NCI-H187 treated with DMSO at 0.1 percent for 48 hours (cell line): ENCODE measurements around the gene TMEM131L.
"Not testable (repeated sequence)": the region's sequence is repeated elsewhere in the genome, so short reads cannot be mapped to it uniquely, and the experiment has no call there.

Experiments
- DNase-seq: peaks from one replicate; lab custom pipeline; 2025; lab: John Stamatoyannopoulos, UW

TMEM131L gene

DNA sequence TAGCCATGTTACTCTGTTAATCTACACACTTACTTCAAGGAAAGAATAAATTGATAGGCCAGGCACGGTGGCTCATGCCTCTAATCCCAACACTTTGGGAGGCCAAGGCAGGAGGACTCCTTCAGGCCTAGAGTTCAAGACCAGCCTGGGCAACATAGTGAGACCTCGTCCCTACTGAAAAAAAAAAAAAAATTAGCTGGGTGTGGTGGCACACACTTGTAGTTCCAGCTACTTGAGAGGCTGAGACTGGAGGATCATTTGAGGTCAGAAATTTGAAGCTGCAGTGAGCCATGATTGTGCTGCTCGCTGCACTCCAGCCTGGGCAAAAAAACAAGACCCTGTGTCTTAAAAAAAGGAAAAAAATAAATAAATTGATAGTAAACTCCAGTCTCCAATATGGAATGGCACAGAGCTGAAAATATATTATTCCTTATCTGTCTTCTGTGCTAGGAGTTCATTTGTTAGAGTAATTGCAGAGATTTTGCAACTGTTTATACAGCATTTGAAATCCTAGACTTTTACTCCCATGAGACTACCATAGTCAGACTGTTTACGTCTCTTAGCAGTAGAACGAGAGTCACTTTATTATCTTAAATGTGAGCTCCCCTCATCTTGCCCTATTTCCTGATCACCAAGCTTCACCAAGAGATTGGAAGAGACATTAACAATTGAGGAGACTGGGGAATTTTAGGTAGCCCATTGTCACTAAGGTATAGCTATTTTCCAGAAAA lies 18.8 kb upstream of the TMEM131L start:
- DNase-seq = no peak

DNA sequence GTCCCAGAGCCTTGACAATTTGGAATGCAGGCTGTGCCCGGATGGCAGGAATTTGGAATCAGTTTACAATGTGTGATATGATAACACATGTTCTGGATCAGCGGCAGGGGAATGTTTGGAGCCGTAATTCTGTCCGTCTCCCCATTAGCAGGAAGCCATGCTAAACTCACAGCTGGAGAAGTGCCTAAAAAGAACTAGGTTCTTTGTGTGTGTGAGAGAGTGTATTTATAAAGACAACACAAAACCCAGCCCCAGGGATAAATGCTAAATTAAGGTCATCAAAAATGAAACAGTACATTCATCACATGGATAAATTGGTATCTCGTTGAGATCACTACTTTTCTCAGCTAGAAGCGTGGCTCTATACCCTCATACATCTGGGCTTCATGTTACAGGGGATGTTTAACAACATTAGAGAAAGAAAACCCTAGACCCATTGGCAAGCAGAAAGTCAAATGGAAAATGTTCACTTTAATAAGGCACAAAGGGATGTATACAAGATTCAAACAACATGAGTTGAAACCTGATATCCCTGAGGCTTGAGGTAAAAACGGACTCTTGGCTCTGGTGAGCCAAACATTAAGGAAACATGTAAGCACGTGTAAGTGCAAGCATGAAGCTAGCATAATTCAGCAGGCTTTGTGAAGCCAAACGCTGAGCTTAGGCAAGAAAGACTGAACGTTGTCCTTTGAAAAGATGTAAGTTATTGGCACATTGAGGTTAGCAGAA lies 18.0 kb upstream of the TMEM131L start:
- no peak for DNase-seq

DNA sequence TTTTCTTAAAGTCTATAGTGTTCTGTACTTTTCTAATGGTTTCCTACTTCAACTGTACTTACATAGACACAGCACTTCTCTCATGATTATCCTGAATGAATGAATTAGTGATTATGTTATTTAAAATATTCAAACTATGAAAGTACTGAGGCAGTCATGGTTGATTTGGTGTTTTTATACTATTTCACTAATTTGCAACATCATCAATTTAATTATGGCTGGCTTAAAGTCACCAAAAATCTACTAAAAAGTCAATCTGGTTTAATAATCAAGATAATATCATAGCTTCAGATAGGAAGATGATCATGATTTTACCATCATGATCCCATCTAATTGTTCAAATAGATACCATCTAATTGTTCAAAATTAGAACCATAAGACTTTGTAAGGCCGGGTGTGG lies 16.8 kb upstream of the TMEM131L start:
- no peak for DNase-seq

DNA sequence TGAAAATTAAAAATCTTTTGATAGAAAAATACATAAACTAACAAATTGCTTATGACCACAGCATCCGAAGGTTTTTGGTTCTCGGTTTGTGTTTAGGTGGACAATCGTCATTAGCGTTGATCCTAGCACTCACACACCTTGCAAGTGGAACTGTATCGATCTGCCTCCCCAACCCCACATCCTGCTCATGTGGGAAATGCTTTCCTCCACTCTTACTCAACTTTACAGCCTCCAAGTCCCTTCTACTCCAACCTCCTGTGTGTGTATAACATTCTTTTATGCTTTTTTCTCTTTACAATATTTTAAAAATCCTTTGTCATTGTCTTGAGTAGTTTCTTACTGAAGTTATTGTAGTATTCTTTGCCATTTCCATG lies 15.6 kb upstream of the TMEM131L start:
- no peak for DNase-seq

DNA sequence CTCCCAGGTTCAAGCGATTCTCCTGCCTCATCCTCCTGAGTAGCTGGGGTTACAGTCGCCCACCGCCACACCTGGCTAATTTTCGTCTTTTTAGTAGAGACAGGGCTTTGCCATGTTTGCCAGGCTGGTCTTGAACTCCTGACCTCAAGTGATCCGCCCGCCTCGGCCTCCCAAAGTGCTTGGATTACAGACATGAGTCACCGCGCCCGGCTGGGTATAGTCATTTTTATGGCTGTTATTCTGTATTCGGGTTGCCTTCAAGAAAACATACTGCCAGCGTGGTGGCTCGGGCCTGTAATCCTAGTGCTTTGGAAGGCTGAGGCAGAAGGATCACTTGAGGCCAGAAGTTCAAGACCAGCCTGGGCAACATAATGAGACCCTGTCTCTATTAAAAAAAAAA lies 15.0 kb upstream of the TMEM131L start:
- DNase-seq = not testable (repeated sequence)

DNA sequence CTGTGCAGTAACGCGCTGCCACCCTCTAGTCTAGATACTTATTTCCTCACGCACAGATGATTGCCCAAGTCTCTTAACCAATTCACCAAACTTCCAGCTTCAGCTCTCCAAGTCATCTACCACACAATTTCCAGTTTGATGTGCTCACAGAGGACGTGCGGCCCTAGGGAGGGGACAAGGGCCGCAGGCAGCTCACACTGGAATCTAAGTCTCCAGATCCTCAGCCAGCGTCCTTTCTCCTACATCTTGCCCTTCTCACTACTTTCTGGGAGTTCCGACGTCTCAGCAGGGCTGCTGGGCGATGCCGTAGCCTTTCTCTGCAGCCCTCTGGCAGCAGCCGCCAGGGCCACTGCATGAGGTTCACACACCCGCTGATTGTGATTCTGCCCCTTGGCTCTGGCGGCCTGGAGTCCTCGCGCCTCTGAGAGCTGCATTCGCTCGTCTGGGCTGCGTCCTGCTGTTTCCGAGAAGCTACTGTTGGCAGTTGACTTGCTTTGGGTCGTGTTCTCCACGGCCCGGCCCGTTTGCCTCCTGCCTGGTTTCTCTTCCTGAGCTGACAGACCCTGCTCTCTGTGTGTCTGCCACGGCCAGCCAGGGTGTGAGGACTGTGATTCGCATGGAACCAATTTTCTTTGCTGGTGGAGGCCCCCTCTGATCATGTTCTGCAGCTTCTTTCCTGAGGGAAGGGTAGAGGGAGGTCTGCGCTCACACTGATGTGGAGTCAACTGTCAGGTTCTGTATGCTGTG lies 14.1 kb upstream of the TMEM131L start:
- no peak for DNase-seq

DNA sequence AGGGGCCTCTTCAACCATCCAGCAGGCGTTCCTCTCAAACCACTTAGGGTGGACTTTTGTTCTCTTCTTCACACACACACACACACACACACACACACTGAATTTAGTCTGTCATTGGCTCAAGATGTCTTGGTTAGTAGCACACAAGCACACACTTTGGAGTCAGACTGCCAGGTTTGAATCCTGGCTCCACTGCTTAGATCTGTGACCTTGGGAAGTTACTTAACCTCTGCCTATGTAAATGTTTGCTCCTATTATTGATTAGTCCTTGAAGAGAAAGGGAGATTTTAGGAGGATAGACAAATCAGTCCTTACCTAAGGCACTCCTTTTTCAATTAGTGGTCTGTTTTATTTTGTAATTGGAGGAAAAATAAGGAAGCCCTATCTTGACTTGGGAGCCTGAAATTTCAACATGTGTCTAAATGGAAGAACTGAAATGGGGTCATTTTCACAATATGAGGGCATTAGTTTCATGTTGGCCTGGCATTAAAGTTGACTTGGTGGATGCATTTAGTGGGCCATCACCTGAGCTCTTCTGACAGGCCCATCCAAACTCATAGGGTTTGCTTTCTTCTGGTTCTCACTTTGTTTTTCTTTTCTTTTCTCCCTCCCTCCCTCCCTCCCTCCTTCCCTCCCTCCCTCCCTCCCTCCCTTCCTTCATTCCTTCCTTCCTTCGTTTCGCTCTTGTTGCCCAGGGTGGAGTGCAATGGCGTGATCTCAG lies 13.3 kb upstream of the TMEM131L start:
- no peak for DNase-seq

DNA sequence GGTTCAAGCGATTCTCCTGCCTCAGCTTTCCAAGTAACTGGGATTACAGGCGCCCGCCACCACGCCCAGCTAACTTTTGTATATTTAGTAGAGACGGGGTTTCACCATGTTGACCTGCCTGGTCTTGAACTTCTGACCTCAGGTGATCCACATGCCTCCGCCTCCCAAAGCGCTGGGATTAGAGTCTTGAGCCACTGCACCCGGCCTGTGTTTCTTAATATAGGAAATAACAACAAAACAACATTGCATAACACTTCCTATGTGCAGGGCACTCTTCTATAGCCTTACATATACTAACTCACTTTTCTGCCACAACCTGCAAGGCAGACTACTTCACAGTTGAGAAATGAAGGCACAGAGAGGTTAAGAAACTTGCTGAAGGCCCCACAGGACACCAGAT lies 12.8 kb upstream of the TMEM131L start:
- no peak for DNase-seq

DNA sequence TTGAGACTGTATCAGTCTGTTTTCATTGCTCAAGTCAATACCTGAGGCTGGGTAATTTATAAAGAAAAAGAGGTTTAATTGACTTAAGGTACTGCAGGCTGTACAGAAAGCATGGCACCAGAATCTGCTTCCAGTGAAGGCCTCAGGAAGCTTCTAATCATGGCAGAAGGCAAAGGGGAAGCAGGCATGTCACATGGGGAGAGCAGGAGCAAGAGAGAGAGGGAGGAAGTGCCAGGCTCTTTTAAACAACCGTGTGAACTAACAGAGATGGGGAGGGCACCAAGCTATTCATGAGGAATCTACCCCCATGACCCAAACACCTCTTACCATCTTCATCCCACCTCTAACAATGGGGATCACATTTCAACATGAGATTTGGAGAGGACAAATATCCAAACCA lies 7.2 kb upstream of the TMEM131L start:
- no peak for DNase-seq

DNA sequence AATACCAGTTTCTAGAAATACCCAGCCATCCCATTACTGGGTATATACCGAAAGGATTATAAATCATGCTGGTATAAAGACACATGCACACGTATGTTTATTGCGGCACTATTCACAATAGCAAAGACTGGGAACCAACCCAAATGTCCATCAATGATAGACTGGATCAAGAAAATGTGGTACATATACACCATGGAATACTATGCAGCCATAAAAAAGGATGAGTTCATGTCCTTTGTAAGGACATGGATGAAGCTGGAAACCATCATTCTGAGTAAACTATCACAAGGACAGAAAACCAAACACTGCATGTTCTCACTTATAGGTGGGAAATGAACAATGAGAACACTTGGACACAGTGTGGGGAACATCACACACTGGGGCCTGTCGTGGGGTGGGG lies 4.6 kb upstream of the TMEM131L start:
- DNase-seq = not testable (repeated sequence)

DNA sequence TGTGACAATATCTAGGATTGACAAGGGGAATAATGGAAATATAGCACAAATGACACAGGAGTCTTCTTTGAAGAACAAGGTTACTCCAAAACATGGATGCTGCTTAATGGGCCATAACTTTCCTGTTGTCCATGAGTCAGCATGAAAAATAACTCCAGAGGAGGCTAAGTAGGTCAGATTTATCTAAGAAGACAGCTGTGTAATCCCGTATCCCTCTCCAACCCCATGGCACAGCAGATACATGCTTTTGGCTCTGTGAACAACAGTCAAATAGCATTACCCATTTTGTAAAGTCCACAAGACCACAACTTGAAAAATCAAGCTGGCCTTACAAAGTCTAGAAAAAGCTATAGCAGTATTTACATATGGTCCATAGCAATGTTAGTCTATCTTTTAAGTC lies 2.1 kb upstream of the TMEM131L start:
- DNase-seq = no peak

DNA sequence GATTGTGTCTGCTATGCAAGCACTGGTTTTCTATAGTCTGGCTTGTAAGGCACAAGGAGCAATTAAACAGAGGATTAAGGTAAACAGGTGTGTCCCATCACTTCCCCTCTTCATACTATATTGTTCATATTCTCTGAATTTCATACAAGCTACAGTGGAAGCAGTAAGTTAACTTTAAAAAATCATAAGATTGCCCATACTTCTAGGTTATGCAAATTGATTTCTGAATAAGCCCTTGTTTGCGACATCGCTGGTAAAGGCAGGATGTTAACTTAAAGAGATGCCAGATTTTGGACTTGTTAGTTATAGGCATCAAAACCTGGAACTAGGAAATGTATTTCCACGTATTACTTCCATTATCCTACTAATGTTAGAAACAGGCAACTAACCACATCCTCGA lies 1.0 kb upstream of the TMEM131L start:
- no peak for DNase-seq

DNA sequence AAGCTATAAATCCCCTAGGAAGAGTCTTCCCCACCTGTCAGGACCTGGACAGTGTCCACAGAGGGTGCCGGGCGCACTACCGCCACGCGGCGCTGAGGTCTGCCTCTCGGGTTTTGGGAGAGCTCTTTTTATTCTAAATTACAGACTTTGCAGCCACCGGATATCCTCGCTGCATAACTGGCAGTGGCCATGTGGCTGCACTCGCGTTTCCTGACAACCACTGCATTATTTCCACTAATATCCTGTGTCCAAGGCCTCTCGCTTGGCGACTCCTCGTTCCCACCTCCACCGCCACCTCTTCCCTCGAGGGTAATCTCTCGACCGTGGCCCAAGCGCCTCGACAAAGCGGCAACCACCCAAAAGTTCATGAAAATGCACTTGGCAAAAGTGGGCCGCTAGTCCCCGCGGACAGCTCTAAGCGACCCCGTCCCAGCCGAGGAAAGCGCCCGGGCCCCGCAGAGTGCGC lies 512 bp upstream of the TMEM131L start:
- no peak for DNase-seq

DNA sequence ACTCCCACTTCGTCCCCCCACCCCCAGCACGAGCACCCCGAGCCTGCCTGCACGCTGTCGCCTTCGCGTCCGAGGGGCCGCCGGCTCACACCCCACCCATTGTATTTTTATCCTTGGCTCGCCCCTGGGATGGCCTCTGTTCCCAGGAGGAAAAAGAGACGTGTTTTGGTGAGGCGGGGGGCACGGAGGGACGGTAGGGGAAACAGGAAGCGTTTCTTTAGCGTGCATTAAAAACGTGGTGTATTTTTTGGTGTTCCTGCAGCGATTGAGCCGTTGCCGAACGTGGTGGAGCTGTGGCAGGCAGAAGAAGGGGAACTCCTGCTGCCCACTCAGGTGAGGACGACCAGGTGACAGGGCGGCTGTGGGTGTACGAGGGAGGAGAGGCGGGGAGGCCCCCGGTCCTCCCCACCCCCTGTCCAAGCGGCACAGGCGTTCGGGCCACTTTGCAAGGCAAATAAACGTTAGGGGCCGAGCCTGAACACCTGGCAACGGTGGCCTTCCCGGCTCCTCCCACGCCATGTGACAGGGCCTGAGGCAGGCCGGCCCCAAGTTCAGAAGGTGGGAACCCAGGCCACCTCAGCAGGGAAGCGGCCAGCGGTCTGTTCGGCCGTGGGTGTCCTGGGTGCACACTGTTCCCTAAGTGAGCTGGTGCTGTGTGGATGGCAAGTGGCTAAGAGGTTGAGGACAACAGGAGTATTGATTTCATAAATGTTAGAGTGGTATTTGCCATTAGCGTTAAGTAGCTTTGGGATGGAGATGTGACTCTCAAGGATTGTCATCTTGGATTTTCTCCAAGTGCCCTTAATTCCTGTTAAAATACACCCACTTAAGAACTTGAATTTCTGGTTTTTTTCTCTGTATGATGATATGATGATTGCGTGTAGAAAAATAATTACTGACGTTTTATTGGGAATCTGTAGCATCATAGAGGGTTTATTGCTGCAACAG lies 1.1 kb downstream of the TMEM131L start:
- DNase-seq = peak; percentile 57

DNA sequence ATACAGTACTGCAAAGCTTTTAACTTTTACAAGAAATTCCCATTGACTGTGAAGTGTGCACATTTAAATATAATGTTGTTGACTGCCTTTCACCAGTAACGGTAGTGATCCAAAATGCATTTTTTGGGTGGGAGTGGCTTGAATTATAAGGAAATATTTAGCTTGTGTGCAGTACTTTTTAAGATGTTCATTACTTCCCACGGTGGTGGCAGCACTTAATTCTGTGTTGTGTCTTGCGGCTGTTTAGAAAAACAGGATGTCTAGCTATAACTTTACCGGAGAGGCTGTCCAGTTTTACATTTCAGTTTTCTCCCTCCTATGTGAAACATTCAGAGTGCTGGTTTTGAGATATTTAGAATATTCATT lies 1.7 kb downstream of the TMEM131L start:
- no peak for DNase-seq

DNA sequence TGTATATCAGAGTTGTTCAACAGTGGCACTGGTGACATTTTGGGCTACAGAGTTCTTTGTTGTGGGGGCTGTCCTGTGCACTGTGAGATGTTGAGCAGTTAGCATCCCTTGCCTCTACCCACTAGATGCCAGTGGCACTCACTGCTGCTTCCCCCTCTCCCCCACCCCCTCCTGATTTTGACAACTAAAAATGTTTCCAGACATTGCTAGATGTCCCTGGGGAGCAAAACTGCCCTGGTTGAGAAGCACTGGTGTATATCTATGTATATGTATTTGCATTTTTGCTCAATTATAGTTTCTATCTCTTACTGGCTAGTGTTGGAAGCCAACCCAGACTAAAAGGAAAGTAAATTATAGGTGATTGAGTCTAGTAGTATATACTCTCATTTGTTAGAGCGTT lies 2.4 kb downstream of the TMEM131L start:
- no peak for DNase-seq

DNA sequence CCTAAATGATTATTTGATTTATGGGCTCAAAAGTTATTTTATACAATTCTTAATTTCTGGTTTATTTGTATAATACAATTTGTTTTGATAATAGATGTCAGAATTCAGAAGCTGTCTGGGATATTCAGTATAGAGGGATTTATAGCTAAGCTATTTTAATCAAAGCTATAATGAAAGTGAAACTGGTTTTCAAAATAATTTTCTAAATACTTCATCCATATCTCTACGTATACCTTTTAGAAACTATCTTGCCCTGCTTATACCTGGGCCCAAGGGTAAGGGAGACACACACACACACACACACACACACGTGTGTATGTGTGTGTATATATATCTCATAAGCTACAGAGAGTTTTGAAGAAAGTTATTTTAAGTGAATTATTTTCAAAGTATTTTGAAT lies 2.9 kb downstream of the TMEM131L start:
- no peak for DNase-seq

DNA sequence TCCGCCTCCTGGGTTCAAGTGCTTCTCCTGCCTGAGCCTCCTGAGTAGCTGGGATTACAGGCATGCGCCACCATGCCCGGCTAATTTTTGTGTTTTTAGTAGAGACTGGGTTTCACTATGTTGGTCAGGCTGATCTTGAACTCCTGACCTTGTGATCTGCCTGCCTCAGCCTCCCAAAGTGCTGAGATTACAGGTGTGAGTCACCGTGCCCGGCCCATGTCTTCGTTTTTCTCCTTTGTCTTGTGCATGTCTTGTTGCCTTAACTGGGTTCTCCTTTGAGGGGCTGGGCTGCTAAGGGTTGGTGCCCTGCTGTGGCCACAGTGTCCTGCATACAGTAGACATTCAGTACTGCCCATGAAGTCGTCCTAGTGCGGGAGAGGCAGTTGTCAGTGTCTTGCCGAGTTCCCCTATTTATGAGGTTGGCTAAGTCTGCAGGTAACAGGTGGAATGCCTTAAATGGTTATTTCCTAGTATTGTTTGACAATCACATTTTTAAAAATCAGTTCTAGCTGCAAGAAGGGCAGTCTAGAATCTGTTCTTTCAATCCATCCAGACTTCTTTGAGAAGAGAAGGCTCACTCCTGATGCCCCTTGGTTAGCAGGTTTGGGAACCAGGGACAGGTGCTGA lies 5.0 kb downstream of the TMEM131L start:
- not testable (repeated sequence) for DNase-seq

DNA sequence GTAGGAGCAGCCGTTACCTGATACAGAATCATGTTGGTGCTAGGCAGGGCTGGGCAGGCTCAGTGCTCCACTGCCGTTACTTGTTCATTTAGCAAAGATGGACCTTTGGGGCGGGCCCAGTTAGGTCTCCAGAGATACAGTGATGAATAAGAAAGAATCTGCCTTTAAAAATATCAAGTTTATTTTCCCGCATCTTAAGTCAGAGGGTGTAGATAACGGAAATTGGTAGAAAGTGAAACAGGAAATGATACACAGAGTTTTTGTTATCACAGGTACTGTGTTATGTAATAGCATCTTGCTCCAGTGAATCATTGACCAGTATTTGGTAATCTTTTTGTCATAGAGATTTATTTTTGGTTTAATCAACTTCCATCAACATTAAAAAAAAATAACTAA lies 5.5 kb downstream of the TMEM131L start:
- no peak for DNase-seq

DNA sequence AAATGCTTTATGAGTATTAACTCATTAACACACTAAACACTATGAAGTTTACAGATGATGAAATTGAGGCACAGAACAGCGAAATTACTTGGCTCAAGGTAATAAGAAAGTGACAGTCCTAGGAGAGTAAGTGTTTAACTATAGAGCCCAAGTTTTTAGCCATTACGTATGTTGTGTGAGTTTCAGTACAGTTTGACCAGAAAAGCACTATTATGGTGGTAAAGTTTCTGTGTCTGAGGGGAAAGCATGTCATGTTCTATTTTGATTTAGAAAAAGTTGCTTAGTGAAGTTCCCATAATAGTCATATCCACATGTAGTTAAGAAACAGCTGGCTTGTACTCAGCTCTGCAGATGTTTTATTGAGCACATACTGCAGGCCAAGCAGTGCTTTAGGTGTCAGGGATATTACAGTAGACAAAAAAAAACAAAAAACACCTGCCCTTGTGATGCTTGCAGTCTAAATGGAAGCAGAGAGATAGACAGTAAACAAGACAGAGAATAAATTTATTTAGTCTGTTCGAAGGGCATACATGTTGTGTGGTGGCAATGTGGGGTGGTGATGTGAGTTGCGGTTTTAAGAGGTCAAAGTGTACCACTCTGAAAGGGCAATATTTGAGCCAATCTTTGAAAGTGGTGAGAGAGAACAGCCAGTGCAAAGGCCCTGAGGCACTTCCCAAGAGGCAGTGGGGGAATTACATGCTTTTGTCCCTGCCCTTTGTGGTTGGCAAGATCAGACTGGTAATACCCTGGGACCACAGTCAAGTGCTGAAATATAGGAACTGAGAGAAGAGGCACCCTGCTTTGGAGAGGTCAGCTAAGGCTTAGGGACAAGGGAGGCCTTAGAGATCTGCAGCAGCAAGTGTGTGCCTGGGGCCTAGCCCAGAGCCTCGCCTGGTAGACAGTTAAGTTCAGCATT lies 6.2 kb downstream of the TMEM131L start:
- no peak for DNase-seq
